ENCODE data around the gene DIAPH2.
A peak's percentile ranks its signal among the peaks of the same experiment; 100 is the strongest.

DIAPH2 gene

DNA sequence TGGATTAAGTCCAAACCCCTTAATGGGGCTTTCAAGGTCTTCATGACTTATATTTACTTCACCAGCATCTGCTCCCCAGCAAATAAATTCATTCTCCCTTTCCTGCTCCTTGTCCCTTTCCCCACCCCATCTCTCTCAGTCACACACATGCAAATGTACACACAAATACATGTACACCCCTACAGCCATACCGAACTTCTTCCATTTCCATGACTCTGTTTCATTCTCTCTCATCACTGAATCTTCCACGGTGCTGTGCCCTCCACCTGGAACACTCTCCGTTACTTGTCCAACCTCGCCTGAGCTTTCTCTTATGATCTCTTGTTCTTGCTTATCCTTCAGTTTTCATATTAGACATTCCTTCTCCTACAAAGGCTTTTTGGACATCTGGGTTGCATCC, 177.0 kb downstream of the DIAPH2 start:
- H3K27me3 ChIP-seq: no peaks in the 10 kb centered on the region
- peak overlapping the region; percentile 53 for H3K27ac ChIP-seq
- TF ChIP-seq CTCF (IDR thresholded peaks at IDR 0.05): no peak
- peaks cover 28% of the 10 kb centered on the region in 2 experiments for H3K4me1 ChIP-seq (ENCODE audit: control insufficient read depth in 1 of 2, insufficient read depth in 1 of 2, low read depth in 1 of 2, low read length in 1 of 2)
- H3K4me3 ChIP-seq (ENCODE audit: low read depth in 1 of 2, low read length in 1 of 2): no peak overlapping the region
- no peaks in the 10 kb centered on the region for H3K36me3 ChIP-seq
- no peaks in the 10 kb centered on the region for H3K9me3 ChIP-seq

GRCh38 chrX:96883608-96884007, 199.0 kb downstream of the DIAPH2 start, which contains the start of gene RPA4:
Gene RPA4, plus strand, starts transcription at chrX:96883908. Its CDS starts 403 bp downstream, at chrX:96884311.
- TF ChIP-seq CTCF (IDR thresholded peaks at IDR 0.05): no peak
- no peaks in the 10 kb centered on the region for H3K36me3 ChIP-seq
- H3K27ac ChIP-seq: no peak within 1 kb of the TSS
- H3K4me3 ChIP-seq (ENCODE audit: low read depth in 1 of 2, low read length in 1 of 2): no peak within 1 kb of the TSS
- H3K9me3 ChIP-seq: no peaks in the 10 kb centered on the region
- H3K27me3 ChIP-seq: no peaks in the 10 kb centered on the region
- H3K4me1 ChIP-seq (ENCODE audit: control insufficient read depth in 1 of 2, insufficient read depth in 1 of 2, low read depth in 1 of 2, low read length in 1 of 2): no peaks in the 10 kb centered on the region

- Histone ChIP-seq H3K27ac (no peak overlapping the region), H3K9me3 (no peaks in the 10 kb centered on the region), H3K4me1 (ENCODE audit: control insufficient read depth in 1 of 2, insufficient read depth in 1 of 2, low read depth in 1 of 2, low read length in 1 of 2) (no peaks in the 10 kb centered on the region), H3K4me3 (ENCODE audit: low read depth in 1 of 2, low read length in 1 of 2) (no peak overlapping the region), H3K27me3 (no peaks in the 10 kb centered on the region), H3K36me3 (no peaks in the 10 kb centered on the region)
- no peak for TF ChIP-seq CTCF (IDR thresholded peaks at IDR 0.05)
Observed at GRCh38 chrX:96884027-96884426, 199.4 kb downstream of the DIAPH2 start.

DNA sequence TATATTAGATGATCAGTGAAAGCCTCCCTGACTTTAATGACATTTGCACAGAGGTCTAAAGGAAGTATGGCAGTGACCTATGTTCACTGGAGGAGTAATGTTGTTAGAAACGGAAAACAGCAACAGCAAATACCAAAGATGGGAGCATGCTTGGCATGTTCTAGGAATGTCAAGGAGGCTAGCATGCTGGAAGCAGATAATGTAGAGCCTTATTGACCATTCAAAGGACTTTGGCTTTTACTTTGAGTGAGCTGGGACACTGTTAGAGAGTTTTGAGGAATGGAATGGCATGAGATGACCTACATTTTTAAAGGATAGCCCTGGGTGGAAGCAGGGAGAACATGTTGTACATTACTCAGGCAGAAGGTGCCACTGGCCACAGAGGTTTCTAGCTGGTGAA, 205.1 kb downstream of the DIAPH2 start:
- Histone ChIP-seq H3K27me3 (no peaks in the 10 kb centered on the region), H3K27ac (no peak overlapping the region), H3K4me1 (ENCODE audit: control insufficient read depth in 1 of 2, insufficient read depth in 1 of 2, low read depth in 1 of 2, low read length in 1 of 2) (peaks cover 2 to 8% of the 10 kb centered on the region in 2 experiments), H3K36me3 (no peaks in the 10 kb centered on the region), H3K9me3 (no peaks in the 10 kb centered on the region), H3K4me3 (ENCODE audit: low read depth in 1 of 2, low read length in 1 of 2) (no peak overlapping the region)
- no peak for TF ChIP-seq CTCF (IDR thresholded peaks at IDR 0.05)

DNA sequence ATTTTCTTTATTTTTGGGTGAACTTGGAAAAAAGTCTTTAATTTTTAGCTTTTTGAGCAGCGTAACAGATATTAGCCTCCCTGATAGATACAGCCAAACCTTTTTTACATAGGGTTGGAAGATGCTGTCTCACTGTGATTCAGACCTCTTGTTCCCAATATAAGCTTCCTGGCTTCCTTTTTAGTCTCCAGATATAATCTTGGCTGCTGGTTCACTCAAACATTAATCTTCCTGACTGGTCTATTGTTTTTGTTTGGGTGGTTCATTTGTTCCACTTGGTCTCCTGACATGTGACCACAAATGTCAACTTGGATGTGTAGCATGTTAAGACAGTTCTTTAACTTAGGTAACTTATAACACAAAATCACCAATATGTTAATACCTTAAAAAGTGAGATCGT, 222.1 kb downstream of the DIAPH2 start:
- no peaks in the 10 kb centered on the region for H3K36me3 ChIP-seq
- no peak overlapping the region for H3K4me3 ChIP-seq (ENCODE audit: low read depth in 1 of 2, low read length in 1 of 2)
- H3K27me3 ChIP-seq: no peaks in the 10 kb centered on the region
- H3K9me3 ChIP-seq: no peaks in the 10 kb centered on the region
- no peak for TF ChIP-seq CTCF (IDR thresholded peaks at IDR 0.05)
- H3K4me1 ChIP-seq (ENCODE audit: control insufficient read depth in 1 of 2, insufficient read depth in 1 of 2, low read depth in 1 of 2, low read length in 1 of 2): no peaks in the 10 kb centered on the region
- no peak overlapping the region for H3K27ac ChIP-seq

All from neutrophil (primary cell).